SH-SY5Y (cell line): ENCODE measurements around the gene FASTKD3.

Experiments used
- GATA2 ChIP-seq: IDR thresholded peaks from 2 replicates; pipeline ENCODE4 v1.6.1; 2011; ENCODE audit warnings: mild to moderate bottlenecking, low read depth, low read length
- GATA3 ChIP-seq: IDR thresholded peaks from 2 replicates; pipeline ENCODE4 v1.6.1; 2011; ENCODE audit warnings: low read depth, mild to moderate bottlenecking, low read length, moderate library complexity

- no peak for TF ChIP-seq GATA2
- TF ChIP-seq GATA3 = no peak
Measured at GRCh38 chr5:7897014-7897600, 28.3 kb upstream of the FASTKD3 start.
